GM19463 (cell line): ENCODE data around the gene FHOD1.

Experiments
- ATAC-seq: cut with Tn5 transposase; IDR thresholded peaks from one replicate; pipeline ENCODE4 v1.9.1; 2021; ENCODE audit warnings: mild to moderate bottlenecking, moderate library complexity; ENCODE audit not compliant: unreplicated experiment

Gene FHOD1

DNA sequence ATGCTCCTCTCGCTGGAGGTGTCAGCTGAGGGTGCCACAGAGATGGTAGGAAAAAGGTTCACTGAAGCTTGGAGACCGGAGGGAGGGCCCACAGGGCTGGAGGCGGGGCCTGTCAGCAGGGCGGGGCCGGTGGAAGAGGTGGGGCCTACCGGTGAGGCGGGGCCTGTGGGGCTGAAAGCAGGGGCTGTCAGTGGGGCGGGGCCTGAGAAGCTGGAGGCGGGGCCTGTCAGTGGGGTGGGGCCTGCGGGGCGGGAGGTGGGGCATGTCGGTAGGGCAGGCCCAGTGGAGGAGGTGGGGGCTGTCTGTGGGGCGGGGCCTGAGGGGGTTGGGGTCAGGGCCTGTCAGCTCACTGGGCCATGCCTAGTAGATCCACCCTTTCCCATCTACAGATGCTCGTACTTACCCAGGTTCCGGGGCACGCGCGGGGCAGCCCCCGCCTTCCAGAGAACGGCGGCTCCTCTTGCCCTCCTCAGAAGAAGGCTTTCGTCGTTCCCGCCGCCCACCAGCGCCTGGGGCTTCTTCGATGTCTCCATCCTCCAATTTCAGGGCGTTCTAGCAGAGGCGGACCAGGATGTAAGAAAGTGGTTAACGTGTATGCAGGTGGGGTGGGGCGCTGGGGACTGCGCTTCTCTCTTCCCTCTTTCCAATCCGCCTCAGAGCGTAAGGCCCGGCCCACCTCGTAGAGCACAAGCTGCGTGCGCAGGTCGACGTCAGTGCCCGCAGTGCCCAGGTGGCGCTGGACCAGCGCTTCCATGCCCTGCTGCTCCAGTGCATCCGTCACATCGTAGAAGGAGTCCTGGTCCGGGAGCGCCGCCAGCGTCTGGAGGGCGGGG lies 10.5 kb downstream of the FHOD1 start:
- ATAC-seq, result no peak

DNA sequence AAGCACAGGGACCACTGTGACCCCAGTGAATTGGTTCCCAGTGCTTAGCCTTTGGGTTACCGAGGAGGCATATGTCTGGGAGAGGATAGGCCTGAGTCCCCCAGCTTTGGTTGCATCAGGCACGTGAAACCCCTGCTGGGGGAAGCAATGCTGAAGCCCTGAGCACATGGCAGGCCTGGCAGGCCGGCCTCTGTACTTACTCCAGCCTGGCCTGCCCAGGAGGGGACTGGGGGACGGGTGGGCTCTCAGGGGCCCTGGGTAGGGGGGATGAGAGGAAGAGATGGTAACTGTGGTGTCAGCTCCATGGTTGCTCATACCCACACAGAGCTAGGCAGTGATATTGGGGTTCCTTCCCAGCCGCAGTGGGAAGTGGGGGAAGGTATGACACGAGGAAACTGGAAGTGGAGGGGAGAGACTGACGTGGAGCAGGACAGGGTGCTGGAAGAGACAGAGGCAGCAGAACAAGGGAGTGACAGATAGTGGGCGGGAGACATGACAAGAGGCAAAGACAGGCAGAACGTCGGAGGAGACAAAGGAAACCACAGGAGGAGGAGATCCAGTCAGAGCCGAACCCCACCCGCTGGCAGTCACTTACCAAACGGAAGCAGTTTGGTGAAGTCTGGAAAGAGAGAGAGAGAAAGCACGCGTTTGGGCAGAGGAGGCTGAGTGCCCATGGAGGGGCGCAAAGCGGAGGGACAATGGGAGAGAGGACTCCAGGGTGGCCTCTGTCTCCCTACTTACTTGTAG lies 11.3 kb downstream of the FHOD1 start:
- no peak for ATAC-seq

DNA sequence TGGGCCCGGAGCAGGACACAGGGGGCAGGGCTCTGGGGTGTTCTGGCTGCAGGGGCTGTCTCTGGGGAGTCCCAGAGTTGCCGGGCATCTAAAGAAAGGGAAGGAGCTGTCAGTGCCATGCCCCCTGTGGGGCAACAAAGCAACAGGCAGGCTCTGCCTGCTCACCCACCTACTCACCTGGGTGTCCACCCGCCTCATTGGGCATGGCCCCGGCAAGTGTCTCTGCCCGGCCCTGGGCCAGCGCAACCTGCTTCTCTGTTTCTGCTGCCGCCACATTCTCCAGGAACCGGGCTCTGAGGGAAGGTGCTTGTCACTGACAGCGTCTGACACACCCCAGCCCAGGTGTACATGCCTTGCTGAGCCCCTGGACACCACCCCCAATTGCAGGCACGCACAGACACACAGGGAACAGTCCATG lies 13.1 kb downstream of the FHOD1 start:
- ATAC-seq, result no peak

DNA sequence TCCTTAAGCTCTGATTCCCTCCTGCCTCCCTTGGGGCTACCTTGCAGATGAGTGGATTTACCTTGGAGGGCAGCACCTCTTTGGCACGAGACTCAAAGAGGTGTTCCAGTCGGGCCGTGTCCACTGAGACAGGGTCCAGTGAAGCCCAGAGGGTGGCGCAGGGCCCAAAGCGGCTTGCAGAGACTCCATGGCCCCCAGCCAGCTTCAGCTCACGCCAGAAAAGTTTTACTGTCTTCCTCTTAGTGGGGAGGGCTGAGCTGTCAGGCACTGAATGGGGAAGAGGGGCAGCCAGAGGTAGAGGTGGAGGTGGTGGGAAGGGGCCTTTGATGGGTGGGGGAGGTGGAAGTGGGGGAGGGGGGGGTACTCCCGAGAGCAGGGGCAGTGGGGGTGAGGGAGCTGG lies 13.7 kb downstream of the FHOD1 start:
- no peak for ATAC-seq

DNA sequence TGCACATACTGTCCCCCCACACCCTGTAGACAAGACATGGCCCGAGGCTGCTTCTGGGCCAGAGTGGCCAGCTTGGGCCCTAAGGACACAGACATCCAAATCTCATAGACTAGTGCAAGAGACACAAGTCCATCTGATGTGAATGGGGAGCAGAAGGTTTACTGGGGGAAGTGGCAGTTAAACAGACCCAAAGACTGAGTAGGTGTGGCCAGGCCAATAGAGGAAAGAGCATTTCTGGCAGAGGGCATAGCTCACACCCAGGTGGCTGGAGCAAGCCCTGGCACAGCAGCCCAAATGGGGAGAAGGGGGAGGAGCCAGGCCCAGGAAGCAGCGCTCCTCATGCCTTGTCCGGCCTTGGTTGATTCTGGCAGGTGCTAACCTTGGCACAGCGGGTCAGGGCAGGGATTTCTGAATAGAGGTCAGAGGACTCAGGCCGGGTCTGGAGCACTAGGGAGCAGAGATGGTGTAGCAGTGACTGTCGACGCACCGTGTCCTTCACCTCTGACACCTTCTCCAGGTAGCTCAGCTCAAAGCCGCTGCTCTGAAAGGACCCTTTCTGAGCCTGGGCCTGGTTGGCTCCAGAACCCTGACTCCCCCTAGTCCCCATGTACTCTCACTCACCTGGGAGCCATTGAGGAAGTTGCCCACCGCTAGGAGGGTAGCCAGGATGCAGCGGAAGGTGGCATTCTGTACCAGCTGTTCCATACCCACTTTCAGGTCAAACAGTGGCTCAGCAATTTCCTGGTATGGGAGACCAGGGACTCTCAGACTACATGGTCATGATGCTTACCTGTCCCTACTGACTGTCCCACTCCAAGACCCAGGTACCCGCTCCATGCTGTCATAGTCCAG lies 16.2 kb downstream of the FHOD1 start:
- no peak for ATAC-seq

DNA sequence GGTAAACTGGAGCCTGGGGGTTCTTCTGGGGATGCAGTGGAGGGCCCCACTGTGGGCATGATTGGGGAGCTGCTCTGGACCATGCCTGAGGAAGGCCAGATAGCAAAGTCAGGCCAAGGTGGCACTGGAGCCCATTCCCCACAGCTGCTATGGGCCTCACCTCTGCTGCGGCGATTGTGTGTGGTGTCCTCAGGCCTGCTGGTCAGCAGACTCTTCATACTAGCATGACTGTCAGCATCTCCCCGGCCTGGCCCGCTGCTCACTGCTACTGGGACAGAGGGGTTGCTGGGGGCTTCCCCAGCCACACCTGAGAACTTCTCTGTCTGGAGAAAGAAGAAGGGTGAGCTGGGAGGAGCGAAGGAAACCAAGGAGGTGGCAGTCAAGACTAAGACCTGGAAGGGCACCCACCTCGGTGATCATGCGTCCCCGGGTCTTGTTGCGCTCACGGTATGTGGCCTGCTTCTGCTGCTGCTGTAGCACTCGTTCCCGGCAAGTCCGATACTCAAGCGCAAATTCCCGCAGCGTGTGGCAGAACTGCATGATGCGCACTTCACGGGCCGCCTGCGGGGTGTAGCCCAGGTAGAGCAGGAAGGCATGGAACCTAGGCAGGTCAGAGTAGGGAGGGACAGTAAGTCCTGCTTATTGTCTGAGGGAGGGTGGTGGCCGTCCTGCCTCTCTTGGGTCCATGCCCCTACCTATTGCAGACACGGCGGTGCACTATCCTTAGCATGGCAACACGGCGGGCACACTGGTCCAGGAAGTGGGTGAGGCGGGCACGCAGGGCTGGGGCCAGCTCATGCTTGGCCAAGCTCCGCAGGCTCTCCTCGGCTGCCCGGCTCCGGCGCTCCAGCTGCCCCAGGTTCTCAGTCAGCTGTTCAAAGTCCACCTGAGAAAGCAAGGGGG lies 17.1 kb downstream of the FHOD1 start:
- ATAC-seq, result no peak

DNA sequence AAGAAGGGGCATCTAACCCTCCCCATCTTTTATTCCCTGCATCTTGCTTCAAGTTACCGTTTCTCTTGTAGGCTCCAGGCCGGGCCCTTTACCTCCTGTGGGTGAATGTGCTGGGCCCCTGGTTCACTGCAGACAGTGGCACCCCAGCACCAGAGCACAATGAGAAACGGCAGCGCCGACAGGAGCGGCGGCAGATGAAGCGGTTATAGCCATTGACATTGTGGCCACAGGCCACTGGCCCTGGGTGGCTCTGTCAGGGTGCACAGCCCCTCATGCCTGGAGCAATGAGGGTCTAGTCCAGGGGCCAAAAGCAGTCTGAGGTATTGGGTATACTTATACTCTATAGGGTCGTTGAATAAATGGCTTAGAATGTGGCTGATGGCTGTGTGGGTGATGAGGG lies 18.4 kb downstream of the FHOD1 start:
- no peak for ATAC-seq

DNA sequence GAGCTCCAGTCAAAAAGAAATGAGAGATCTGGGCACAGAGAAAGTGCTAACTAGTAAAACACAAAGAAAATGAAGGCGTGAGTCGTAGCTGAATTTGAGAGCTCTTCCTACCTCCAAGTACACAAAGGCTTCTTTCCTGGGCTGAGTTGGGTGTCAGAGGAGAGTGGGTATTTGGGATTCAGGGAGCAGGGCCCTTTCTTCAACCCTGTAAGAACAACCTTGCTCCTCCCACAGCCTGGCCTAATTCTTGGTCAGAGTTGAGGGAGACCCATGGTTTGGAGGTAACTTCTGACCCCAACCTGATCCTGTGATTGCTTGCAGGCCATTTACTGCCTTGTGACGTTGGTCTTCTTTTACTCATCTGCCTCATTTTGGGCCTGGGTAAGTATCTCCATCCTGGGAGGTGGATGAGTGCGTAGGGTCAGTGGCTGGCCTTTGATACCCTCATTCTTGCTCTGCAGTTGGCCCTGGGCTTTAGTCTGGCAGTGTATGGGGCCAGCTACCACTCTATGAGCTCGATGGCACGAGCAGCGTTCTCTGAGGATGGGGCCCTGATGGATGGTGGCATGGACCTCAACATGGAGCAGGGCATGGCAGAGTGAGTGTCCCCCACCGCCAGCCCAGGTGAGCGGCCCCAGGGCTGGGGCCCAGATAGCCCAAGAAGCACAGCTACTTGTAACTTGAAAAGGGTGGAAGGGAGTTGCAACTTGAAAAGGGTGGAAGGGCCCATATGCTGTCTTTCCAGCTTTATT lies 19.1 kb downstream of the FHOD1 start:
- no peak for ATAC-seq

DNA sequence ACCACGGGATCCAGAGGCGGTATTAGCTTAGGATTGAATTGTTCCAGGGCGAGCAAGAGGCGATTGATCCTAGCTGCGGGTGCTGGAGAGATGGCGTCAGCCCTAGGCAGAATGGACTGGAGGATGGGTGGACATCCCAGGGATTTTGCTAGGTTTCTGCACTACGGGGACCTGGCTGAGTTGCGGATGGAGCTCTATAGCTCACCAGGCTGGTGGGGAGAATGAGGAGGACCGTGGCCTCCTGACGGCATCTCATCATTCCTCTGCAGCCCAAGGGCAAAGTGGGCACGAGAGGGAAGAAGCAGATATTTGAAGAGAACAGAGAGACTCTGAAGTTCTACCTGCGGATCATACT lies 19.7 kb downstream of the FHOD1 start:
- ATAC-seq, result no peak

DNA sequence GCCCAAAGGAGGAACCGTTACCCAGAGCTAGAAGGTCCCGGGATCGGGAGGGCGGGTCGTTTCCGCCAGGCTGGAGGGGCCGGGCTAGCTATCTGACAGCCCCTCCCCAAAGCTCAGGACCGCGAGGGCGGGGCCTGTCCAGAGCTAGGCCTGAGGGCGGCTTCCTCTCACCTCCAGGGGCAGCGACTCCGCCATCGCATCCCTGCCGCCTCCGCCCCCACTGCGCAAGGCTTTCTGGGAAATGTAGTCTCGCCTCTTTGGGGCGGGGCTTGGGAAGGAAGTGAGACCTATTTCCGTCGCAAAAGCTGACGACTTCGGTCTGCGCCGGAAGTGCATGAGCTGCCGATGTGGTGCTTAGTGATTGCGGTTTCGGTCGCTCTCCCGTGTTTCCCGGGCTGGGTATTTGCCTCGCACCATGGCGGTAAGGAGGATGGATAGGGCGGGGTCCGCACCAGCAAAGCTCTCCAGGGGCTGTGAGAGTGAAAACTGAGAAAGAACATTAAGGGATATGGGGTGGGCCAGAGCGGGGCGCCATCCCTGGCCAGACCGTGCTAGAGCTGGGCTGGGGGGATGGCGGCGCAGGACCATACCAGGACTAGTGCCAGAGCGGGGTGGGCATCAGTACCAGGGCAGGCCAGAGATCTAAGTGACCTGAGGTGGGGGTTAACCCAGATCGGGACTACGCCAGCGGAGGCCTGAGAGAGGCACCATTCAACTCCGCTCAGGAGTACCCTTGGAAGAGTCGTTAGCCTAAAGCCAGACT lies 20.3 kb downstream of the FHOD1 start, which contains the start of gene TMEM208:
TSS of gene TMEM208 (plus strand) at position 327 of the 763 bp plus-strand sequence. CDS start at position 416, 89 bp downstream.
- peak; percentile 98 for ATAC-seq

DNA sequence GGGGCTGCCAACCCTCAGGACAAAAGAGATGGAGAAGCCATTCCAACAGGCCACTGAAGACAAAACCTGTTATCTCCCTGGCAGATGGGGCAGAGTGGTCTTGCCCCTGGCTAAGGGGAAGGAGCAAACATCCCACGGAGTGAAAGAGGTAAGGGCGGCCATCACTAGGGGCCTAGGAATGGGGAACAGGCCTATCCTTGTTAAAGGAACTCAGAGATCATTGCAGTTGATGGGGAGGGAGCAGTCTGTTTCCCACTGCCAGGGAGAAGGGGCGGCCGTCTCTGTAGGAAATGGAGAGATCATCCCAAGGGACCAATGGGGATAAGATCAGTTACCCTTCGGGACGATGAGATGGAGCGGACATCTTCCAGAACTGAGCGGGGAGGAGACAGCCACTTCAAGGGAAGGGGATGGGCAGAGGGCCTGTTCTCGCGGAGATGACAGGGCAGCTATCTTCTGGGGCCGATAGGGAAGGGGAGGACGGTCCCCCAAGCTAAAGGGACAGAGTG lies 20.9 kb downstream of the FHOD1 start:
- no peak for ATAC-seq

DNA sequence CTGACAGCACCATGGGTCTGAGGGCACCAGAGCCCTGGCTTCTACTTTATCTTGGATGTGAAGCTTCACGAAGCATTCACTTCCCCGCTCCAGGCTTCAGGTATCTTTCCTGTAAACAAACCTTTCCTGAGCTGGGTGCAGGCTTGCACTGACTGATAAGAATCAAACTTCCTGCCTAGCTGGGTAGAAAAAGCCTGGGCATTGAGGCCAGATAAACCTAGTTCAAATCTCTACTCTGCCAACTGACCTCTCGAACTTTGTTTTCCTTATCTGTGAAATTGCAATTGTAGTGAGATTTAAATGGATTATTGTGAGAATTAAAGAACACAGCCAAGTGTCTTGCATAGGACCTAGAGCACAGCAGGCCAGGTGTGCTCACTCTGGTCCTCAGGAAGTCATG lies 23.3 kb downstream of the FHOD1 start:
- no peak for ATAC-seq

DNA sequence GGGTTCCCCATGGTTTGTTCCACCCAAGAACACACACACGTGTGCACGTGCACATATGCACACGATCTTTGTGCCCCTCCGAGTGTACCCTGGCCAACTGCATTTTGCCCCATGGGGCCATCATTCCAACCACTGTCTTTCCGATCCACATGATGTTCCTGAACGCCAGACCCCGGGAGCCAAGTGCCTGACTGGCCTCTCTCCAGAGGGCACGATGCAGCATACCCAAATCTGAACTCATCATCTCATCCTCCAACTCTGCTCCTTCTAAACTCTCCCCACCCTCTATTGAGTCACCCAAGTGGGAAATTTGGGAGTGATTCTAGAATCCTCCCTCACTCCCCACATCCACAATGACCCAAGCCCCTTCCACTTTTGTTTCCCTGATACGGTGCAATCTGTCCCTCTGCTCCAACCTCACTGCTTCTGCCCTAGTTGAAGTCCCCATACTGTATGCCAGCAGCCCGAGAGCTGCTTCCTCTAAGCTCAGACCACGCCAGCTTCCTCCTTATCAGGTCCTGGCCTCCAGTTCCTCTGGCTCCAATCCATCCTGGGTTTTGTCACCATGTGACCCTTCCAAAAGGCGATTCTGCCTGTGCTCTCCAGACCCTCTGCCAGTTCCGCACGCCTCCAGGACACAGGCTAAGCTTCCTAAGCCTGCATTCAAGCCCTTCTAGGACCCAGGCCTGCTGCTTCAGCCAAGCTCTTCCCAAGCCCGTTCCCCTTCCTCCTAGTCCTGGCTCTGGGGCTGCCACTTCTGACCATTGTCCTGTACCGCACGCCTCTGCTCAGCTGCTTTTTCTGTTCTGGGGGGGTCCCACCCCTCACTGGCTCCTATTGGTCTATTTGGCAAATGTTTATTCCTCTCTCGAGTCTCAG lies 30.4 kb downstream of the FHOD1 start:
- no peak for ATAC-seq

DNA sequence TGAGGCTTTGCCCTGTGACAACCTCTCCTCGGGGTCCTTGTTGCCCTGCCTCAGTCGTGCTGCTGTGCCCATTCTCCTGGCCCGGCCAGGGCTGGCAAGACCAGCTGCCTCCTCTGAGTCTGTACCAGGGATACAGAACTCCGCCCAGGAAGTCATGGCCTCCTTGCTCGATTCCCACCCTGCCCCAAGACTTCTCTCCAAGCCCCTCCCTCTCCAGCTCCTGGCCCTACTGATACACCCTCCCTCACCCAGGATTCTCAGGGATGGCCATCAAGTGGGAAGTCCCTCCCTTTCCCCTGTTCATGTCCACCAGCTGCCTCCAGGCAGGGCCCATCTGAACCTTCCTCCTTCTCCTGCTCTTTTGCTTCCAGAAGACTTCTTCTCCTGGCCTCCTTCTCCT lies 31.6 kb downstream of the FHOD1 start:
- ATAC-seq, result no peak

DNA sequence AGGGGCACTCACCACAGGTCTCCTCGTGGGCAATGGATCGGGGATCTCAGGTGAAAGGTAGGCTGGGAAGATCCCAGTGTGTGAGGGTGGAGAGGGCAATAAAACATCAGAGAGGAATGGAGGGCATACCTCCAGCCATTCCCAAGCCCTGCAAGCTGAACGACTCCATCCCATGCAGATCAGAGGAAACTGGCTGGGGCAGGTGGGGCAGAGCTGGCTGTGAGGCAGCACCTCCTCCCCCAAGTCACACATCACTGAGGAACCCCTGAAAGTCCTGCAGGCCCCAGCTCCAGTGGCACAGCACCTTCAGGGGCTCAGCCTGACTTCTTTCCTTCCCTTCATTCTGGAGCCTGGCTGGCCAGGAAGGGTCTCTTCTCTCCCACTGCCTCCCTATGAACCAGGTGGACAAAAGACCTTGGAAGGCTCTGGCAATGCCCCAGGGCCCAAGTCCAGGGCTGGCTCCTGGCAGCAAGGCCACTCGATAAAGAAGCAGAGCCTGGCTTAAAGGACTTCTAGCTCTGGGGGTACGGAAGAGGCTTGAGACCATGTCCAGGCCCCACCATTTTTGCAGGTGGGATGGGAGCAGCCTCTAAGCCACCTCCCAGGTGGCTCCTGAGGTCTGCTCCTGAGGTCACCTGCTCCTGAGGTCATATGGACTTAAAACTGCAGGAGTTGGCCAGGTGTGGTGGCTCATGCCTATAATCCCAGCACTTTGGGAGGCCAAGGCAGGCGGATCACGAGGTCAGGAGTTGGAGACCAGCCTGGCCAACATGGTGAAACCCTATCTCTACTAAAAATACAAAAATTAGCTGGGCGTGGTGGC lies 33.9 kb downstream of the FHOD1 start:
- no peak for ATAC-seq

DNA sequence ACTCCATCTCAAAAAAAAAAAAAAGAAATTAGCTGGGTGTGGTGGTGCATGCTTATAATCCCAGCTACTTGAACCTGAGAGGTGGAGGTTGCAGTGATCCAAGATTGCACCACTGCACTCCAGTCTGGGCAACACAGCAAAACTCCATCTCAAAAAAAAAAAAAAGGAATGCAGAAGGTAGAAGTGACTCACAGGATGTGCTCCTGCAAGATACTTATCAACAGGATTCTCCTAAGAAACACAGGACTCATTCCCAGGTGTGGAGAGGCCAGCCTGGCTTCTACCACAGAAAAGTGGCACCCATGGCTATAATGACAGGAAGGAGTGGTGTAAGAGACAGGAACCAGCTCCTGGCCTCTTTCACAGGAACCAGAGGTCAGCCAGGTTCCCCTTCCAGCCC lies 34.5 kb downstream of the FHOD1 start:
- ATAC-seq, result no peak

DNA sequence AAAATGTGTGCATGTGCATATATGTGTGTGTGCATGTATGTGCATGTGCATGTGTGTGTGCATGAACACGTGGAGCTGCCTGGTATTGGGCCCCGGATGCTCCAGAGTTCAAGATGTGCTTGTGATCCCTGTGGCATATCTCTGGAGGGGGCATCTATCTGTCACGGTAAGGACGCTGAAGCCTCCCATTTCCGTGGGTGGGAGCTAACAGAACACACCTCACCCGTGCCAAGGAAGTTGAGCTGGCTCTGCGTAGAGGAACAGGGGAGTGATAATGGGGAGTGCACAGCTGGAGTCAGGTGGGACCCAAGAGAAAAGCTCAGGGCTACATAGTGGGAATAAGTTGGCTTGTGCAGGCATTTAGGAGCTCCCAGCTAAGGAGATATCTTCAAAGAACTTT lies 35.6 kb downstream of the FHOD1 start:
- ATAC-seq, result no peak
